ENCODE measurements around the gene CARD10. TPM values are rescaled to one million over a fixed set of nuclear protein-coding genes. Genes with fewer than 3 reads are reported as not detected.

CARD10 gene
- total and polyA plus RNA-seq, 2 of the 8 experiments (the other 6 are each of a cell fraction or from before 2014, with no cell fraction given), result 13.5 to 14.4 TPM

DNA sequence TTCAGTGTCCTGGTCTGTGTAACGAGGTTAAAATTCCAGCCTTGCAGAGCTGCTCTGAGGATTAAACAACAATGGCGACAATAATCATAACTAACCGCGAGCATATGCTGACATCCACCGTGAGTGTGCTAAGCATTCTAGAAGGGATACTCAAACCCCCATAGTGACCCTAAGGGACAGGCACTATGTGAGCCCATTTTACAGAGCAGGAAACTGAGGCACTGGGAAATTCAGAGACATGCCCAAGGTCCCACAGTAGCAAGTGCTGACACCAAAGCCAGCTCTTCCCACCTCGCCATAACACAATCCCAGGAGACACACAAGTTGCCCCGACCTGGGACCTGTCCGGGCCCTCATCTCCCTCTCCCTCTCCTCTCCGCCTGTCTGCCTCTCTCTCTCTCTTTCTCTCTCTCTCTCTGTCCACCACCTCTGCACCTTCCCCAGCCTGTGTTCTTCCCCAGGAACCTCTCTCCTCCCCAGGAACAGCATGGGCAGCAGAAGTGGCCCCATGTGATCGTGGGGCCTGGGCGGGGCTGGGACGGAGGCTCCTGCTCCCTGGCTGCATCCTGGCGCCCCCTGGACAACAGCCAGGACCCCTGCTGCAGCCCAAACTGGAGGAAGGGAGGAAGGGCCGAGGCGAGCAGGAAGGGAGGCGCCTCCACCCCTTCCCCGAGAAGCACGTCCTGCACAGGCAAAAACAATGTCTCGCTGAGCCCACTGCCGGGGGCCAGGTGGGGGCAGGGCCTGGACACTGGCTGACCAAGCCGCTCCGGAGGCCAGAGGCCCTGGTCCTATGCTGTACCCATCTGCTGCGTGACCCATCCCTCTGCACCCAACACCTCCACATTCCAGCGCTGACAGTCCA, 18.2 kb downstream of the CARD10 start:
- no peak overlapping the region for H3K4me3 ChIP-seq (ENCODE audit: extremely low read depth in 1 of 4, insufficient read depth in 2 of 4, low read depth in 3 of 4, low read length in 4 of 4)
- H4K8ac ChIP-seq (ENCODE audit: extremely low read depth, insufficient read depth, low read length), result peak overlapping the region; percentile 11; the same call in 1 of the 2 replicates
- peak overlapping the region in 1 of 2 experiments; percentile 11; a peak in 1 of 4 replicates for H3K4me2 ChIP-seq (ENCODE audit: insufficient read depth in 1 of 2, low read depth in 2 of 2, low read length in 2 of 2)
- no peak overlapping the region for H4K5ac ChIP-seq (ENCODE audit: insufficient read length, low read depth, low read length)
- WGBS, 2 experiments (ENCODE audit: extremely low coverage in 1 of 2, insufficient coverage in 1 of 2, insufficient read length in 1 of 2, insufficient replicate concordance in 2 of 2, low coverage in 1 of 2, low lambda C conversion rate in 2 of 2, missing lambda C conversion rate in 1 of 2), result 76% methylated on average over 20 of the region's 24 CpGs; no CpG with 5 or more reads in 1 of the 2 experiments
- H3K27me3 ChIP-seq (replicated peaks in 1 of 4; ENCODE audit: control insufficient read depth in 3 of 4, extremely low read depth in 1 of 4, insufficient read depth in 3 of 4, low read length in 3 of 4), result no peaks in the 10 kb centered on the region
- no peak overlapping the region for H4K91ac ChIP-seq (replicated peaks; ENCODE audit: insufficient read length, low read length)
- no peak overlapping the region for H2BK12ac ChIP-seq (ENCODE audit: low read depth, low read length)
- no peaks in the 10 kb centered on the region for H3K23me2 ChIP-seq (ENCODE audit: low read depth, low read length)
- H3K4me1 ChIP-seq (replicated peaks in 1 of 4; ENCODE audit: control insufficient read depth in 3 of 4, insufficient read depth in 4 of 4, low read length in 3 of 4), result peaks cover 0 to 23% (median 11%) of the 10 kb centered on the region in 4 experiments; a peak in 5 of 7 replicates
- no peaks in the 10 kb centered on the region for H4K20me1 ChIP-seq (replicated peaks in 1 of 2; ENCODE audit: control insufficient read depth in 1 of 2, insufficient read depth in 2 of 2, low read length in 2 of 2)
- no peaks in the 10 kb centered on the region for H3K9me3 ChIP-seq (ENCODE audit: insufficient read depth in 2 of 2, low read depth in 1 of 2, low read length in 1 of 2)
- H2BK20ac ChIP-seq (ENCODE audit: low read length), result no peak overlapping the region
- no peak overlapping the region for H2AFZ ChIP-seq (ENCODE audit: low read length)
- 0 out of 2 replicates have a peak overlapping the region, but pooled peaks have one; percentile 52 for H2BK5ac ChIP-seq (ENCODE audit: low read depth, low read length)
- CTCF ChIA-PET (ENCODE audit: partially characterized antibody), result interaction anchor here (0.9 to 21.5 kb wide), 6 partner anchors 8 to 66 kb away, joined by 4 to 312 read pairs (median 6); no protein-coding TSS in a partner anchor
- TF ChIP-seq BACH1 (IDR thresholded peaks at IDR 0.05; ENCODE audit: low read length) (no peak), KDM1A (IDR thresholded peaks at IDR 0.05; ENCODE audit: borderline replicate concordance, low read length) (peak; percentile 89), GABPA (IDR thresholded peaks at IDR 0.05; ENCODE audit: borderline replicate concordance, insufficient read depth, low read length) (no peak)
- no peaks in the 10 kb centered on the region for H3K79me1 ChIP-seq (ENCODE audit: low read depth, low read length)
- POLR2A ChIA-PET (ENCODE audit: partially characterized antibody), result no interaction called here
- no peak overlapping the region for H2AK5ac ChIP-seq (ENCODE audit: low read depth, low read length)
- H2BK120ac ChIP-seq (replicated peaks; ENCODE audit: low read depth, low read length), result no peak overlapping the region
- no peak overlapping the region for H3K56ac ChIP-seq (replicated peaks; ENCODE audit: insufficient read length, low read depth, low read length)
- 0 out of 7 replicates have a peak overlapping the region, but pooled peaks of 1 of the 4 experiments have one; percentile 2 for H3K9ac ChIP-seq (replicated peaks in 1 of 4; ENCODE audit: extremely low read depth in 1 of 4, low read depth in 3 of 4, low read length in 3 of 4)
- H3K4ac ChIP-seq (replicated peaks; ENCODE audit: insufficient read length, low read depth, low read length), result no peak overlapping the region
- DNase-seq (ENCODE audit: low read depth in 1 of 2, low spot score in 2 of 2), result no peak
- H3K27ac ChIP-seq (ENCODE audit: low read depth, low read length), result no peak overlapping the region; the same call in 1 of the 2 replicates
- H3K36me3 ChIP-seq (ENCODE audit: control insufficient read depth in 2 of 4, insufficient read depth in 4 of 4, low read length in 3 of 4), result no peaks in the 10 kb centered on the region; a peak in 2 of 8 replicates
- H3K23ac ChIP-seq (ENCODE audit: insufficient read length), result no peak overlapping the region
- H3K79me2 ChIP-seq (ENCODE audit: control insufficient read depth in 1 of 2, insufficient read depth in 2 of 2, low read length in 2 of 2), result no peaks in the 10 kb centered on the region
- H3K18ac ChIP-seq (ENCODE audit: extremely low read depth, low read length), result no peak overlapping the region
- no peak overlapping the region; the same call in 1 of the 2 replicates for H2BK15ac ChIP-seq (ENCODE audit: low read length)
- no peak for FAIRE-seq
- no peak overlapping the region for H3K14ac ChIP-seq (ENCODE audit: insufficient read length)
